ENCODE measurements around the gene DLGAP1. TPM values are rescaled to one million over a fixed set of nuclear protein-coding genes. Genes with fewer than 3 reads are reported as not detected.

DLGAP1 gene
- total RNA-seq, 1 experiment from 2014 or later, result 0.39 TPM

- H3K9me3 ChIP-seq (ENCODE audit: control insufficient read depth in 1 of 2, insufficient read depth in 1 of 2, low read depth in 1 of 2, low read length in 2 of 2), result no peaks in the 10 kb centered on the region
- no peak for DNase-seq (ENCODE audit: low read depth, low spot score)
- no peak overlapping the region for H3K27ac ChIP-seq (ENCODE audit: low read depth, low read length)
- no peak overlapping the region for H2AFZ ChIP-seq (ENCODE audit: low read depth, low read length, poor library complexity, severe bottlenecking)
- intact Hi-C loops (cut with micrococcal nuclease), result no loop called here
- no peak overlapping the region for H3K4me3 ChIP-seq (replicated peaks in 1 of 2; ENCODE audit: low read depth in 1 of 2, low read length in 2 of 2)
- ATAC-seq, result no peak
- no peaks in the 10 kb centered on the region for H3K36me3 ChIP-seq (ENCODE audit: control insufficient read depth in 1 of 2, insufficient read depth in 2 of 2, low read length in 2 of 2)
- H4K20me1 ChIP-seq (ENCODE audit: insufficient read depth), result no peaks in the 10 kb centered on the region
- no peak overlapping the region for H3K9ac ChIP-seq (ENCODE audit: low read length)
- BruUV-seq (replicated peaks), result no TSS peak
- ChIA-PET POLR2A (no interaction called here), CTCF (interaction anchor here (1.8 kb wide), 1 partner anchor 11 kb away, joined by 10 read pairs; no protein-coding TSS in a partner anchor), RAD21 (ENCODE audit: low non-redundant PET in 1 of 2, low total read pairs in 2 of 2, uncharacterized antibody in 2 of 2, unreplicated experiment in 2 of 2) (no interaction called here)
- H3K79me2 ChIP-seq (ENCODE audit: insufficient read depth, low read length), result no peaks in the 10 kb centered on the region
- no peaks in the 10 kb centered on the region for H3K4me1 ChIP-seq (ENCODE audit: control insufficient read depth in 1 of 2, insufficient read depth in 2 of 2, low read length in 2 of 2)
- H3K4me2 ChIP-seq (ENCODE audit: low read length), result no peak overlapping the region
- no peaks in the 10 kb centered on the region for H3K27me3 ChIP-seq (ENCODE audit: insufficient read depth, low read length)
- no peak for TF ChIP-seq POLR2A (IDR thresholded peaks at IDR 0.05; ENCODE audit: borderline replicate concordance, extremely low read depth, insufficient read depth, insufficient read length)
- no peak for TF ChIP-seq CEBPB (IDR thresholded peaks at IDR 0.05; ENCODE audit: low read depth)
- no peak for TF ChIP-seq ATF3 (IDR thresholded peaks at IDR 0.05)
- TF ChIP-seq ZFX (IDR thresholded peaks at IDR 0.05), result no peak
- no peak for TF ChIP-seq REST (IDR thresholded peaks at IDR 0.05; ENCODE audit: low read depth)
- TF ChIP-seq TCF7L2 (IDR thresholded peaks at IDR 0.05; ENCODE audit: borderline replicate concordance, extremely low read depth, insufficient read depth, insufficient read length), result no peak
- no peak for TF ChIP-seq JUND (IDR thresholded peaks at IDR 0.05)
- TF ChIP-seq RAD21 (IDR thresholded peaks at IDR 0.05; ENCODE audit: low read depth), result no peak
- no peak for TF ChIP-seq EZH2phosphoT487 (IDR thresholded peaks at IDR 0.05; ENCODE audit: borderline replicate concordance)
- no peak for TF ChIP-seq ZNF274 (IDR thresholded peaks at IDR 0.05; ENCODE audit: low read depth, low read length)
- TF ChIP-seq MAX (IDR thresholded peaks at IDR 0.05), result no peak
- TF ChIP-seq ELF1 (IDR thresholded peaks at IDR 0.05; ENCODE audit: borderline replicate concordance, low read depth), result no peak
- no peak for TF ChIP-seq SRF (IDR thresholded peaks at IDR 0.05; ENCODE audit: low read depth)
- TF ChIP-seq YY1 (IDR thresholded peaks at IDR 0.05; ENCODE audit: extremely low read depth, insufficient replicate concordance, low read depth, low read length), result no peak
- no peak for TF ChIP-seq FOSL1 (IDR thresholded peaks at IDR 0.05; ENCODE audit: low read depth)
- no peaks in the 10 kb centered on the region for H3K9me2 ChIP-seq (ENCODE audit: insufficient read depth)
Measured at GRCh38 chr18:4096486-4096885, 358.6 kb downstream of the DLGAP1 start.

Data from HCT116 (cell line).